ENCODE measurements around the gene ATP2B3. TPM values are rescaled to one million over a fixed set of nuclear protein-coding genes. Genes with fewer than 3 reads are reported as not detected.

ATP2B3 gene
- total and polyA plus RNA-seq, 9 of the 15 experiments (the other 6 are each of a cell fraction or from before 2014, with no cell fraction given) = 0.04 TPM; not detected in 8

DNA sequence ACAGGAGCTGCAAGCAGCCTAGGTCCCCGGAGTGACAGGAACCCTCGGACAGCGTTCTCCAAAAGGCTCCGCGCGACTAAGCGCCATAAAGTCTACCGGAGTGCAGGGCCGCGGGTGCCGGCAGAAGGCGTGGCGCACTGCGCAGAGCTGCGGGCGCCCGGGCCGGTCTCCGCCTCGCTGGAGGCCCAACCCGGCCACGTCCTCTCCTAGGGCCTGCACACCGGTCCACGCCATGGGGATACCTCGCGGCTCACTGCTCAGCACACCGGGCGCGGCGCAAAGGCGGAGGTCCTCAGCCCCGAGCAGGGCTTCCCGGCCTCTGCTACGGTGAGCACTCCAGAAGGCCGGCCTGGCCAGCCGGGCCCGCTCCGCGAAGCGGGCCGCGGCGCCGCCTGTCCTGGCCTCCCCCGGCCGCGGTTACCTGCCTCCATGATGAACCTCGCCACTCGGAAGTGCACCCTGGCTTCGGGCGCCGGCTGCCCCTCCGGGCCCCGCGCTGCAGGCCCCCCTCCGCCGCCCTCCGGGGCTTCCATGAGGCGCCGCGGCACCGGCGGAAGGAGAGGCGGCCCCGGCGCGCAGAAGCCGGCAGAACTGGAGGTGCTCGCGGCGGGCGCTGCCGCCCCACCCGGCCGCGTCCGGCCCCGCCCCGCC lies 81.2 kb downstream of the ATP2B3 start, which contains the start of gene CCNQ (continued):
- TF ChIP-seq, protein P1, sequence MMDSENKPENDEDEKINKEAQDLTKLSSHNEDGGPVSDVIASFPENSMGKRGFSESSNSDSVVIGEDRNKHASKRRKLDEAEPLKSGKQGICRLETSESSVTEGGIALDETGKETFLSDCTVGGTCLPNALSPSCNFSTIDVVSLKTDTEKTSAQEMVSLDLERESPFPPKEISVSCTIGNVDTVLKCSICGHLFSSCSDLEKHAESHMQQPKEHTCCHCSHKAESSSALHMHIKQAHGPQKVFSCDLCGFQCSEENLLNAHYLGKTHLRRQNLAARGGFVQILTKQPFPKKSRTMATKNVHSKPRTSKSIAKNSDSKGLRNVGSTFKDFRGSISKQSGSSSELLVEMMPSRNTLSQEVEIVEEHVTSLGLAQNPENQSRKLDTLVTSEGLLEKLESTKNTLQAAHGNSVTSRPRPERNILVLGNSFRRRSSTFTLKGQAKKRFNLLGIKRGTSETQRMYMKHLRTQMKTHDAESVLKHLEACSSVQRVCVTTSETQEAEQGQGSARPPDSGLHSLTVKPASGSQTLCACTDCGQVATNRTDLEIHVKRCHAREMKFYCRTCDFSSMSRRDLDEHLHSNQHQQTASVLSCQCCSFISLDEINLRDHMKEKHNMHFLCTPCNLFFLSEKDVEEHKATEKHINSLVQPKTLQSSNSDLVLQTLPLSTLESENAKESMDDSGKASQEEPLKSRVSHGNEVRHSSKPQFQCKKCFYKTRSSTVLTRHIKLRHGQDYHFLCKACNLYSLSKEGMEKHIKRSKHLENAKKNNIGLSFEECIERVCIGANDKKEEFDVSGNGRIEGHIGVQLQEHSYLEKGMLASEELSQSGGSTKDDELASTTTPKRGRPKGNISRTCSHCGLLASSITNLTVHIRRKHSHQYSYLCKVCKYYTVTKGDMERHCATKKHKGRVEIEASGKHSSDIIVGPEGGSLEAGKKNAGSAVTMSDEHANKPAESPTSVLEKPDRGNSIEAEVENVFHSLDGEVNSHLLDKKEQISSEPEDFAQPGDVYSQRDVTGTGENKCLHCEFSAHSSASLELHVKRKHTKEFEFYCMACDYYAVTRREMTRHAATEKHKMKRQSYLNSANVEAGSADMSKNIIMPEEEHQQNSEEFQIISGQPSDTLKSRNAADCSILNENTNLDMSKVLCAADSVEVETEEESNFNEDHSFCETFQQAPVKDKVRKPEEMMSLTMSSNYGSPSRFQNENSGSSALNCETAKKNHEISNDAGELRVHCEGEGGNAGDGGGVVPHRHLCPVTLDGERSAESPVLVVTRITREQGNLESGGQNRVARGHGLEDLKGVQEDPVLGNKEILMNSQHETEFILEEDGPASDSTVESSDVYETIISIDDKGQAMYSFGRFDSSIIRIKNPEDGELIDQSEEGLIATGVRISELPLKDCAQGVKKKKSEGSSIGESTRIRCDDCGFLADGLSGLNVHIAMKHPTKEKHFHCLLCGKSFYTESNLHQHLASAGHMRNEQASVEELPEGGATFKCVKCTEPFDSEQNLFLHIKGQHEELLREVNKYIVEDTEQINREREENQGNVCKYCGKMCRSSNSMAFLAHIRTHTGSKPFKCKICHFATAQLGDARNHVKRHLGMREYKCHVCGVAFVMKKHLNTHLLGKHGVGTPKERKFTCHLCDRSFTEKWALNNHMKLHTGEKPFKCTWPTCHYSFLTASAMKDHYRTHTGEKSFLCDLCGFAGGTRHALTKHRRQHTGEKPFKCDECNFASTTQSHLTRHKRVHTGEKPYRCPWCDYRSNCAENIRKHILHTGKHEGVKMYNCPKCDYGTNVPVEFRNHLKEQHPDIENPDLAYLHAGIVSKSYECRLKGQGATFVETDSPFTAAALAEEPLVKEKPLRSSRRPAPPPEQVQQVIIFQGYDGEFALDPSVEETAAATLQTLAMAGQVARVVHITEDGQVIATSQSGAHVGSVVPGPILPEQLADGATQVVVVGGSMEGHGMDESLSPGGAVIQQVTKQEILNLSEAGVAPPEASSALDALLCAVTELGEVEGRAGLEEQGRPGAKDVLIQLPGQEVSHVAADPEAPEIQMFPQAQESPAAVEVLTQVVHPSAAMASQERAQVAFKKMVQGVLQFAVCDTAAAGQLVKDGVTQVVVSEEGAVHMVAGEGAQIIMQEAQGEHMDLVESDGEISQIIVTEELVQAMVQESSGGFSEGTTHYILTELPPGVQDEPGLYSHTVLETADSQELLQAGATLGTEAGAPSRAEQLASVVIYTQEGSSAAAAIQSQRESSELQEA (IDR thresholded peaks at IDR 0.05; ENCODE audit: low read depth) = no peak
- TF ChIP-seq DNMT1 (IDR thresholded peaks at IDR 0.05) = no peak
- no peak for TF ChIP-seq RAD51 (IDR thresholded peaks at IDR 0.05; ENCODE audit: borderline replicate concordance, low read depth)
- peak in 1 of 2 experiments; percentile 47; a peak in 1 of 4 replicates for TF ChIP-seq HDAC1 (IDR thresholded peaks at IDR 0.05)
- no peak for TF ChIP-seq TCF3 (CRISPR knock-in tag; IDR thresholded peaks at IDR 0.05)
- no peak for TF ChIP-seq HNRNPLL (IDR thresholded peaks at IDR 0.05; ENCODE audit: low read depth, low read length, poor library complexity, severe bottlenecking)
- peak; percentile 6 for TF ChIP-seq KDM5B (IDR thresholded peaks at IDR 0.05; ENCODE audit: insufficient replicate concordance, low read depth, low read length)
- TF ChIP-seq TOE1 (IDR thresholded peaks at IDR 0.05; ENCODE audit: borderline replicate concordance) = no peak
- TF ChIP-seq TOE1 (CRISPR knock-in tag; IDR thresholded peaks at IDR 0.05; ENCODE audit: borderline replicate concordance, low read depth) = no peak
- TF ChIP-seq CCAR2 (IDR thresholded peaks at IDR 0.05; ENCODE audit: low read depth, low read length) = no peak
- TF ChIP-seq EZH2 (IDR thresholded peaks at IDR 0.05; ENCODE audit: borderline replicate concordance, low read depth, low read length) = no peak
- no peak for TF ChIP-seq BRD4 (IDR thresholded peaks at IDR 0.05)
- TF ChIP-seq SNIP1 (IDR thresholded peaks at IDR 0.05; ENCODE audit: low read depth) = no peak
- no peak for TF ChIP-seq SIN3B (IDR thresholded peaks at IDR 0.05; ENCODE audit: low read depth)
- no peak for TF ChIP-seq HIVEP1 (CRISPR knock-in tag; IDR thresholded peaks at IDR 0.05)
- no peak for TF ChIP-seq NELFE (IDR thresholded peaks at IDR 0.05; ENCODE audit: insufficient read depth, insufficient read length)
- TF ChIP-seq CBFB (CRISPR knock-in tag; IDR thresholded peaks at IDR 0.05) = no peak
- TF ChIP-seq, protein P2, sequence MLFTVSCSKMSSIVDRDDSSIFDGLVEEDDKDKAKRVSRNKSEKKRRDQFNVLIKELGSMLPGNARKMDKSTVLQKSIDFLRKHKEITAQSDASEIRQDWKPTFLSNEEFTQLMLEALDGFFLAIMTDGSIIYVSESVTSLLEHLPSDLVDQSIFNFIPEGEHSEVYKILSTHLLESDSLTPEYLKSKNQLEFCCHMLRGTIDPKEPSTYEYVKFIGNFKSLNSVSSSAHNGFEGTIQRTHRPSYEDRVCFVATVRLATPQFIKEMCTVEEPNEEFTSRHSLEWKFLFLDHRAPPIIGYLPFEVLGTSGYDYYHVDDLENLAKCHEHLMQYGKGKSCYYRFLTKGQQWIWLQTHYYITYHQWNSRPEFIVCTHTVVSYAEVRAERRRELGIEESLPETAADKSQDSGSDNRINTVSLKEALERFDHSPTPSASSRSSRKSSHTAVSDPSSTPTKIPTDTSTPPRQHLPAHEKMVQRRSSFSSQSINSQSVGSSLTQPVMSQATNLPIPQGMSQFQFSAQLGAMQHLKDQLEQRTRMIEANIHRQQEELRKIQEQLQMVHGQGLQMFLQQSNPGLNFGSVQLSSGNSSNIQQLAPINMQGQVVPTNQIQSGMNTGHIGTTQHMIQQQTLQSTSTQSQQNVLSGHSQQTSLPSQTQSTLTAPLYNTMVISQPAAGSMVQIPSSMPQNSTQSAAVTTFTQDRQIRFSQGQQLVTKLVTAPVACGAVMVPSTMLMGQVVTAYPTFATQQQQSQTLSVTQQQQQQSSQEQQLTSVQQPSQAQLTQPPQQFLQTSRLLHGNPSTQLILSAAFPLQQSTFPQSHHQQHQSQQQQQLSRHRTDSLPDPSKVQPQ (CRISPR knock-in tag; IDR thresholded peaks at IDR 0.05; ENCODE audit: borderline replicate concordance) = no peak
- TF ChIP-seq TAF9B (IDR thresholded peaks at IDR 0.05; ENCODE audit: partially characterized antibody) = no peak

All from K562 (cell line).